Panc1 (cell line): ENCODE data around the gene BCAS3. TPM values are rescaled to one million over a fixed set of nuclear protein-coding genes. Genes with fewer than 3 reads are reported as not detected.

Source experiments
- ATAC-seq: fragments of 200-7000 bp; cut with Tn5 transposase; 2 replicates; pipeline ENCODE4 v1.9.1; 2020; ENCODE audit warnings: mild to moderate bottlenecking, moderate library complexity
- BruUV-seq: library from RNA; stranded (reverse); fragments of 400-500 nt; replicated peaks from 2 replicates; lab custom pipeline; 2021; lab: Mats Ljungman, UMichigan
- CTCF ChIA-PET: fragments of 300-600 bp; sonication (Branson Sonifier 250); formaldehyde crosslinking; loops from one replicate; lab custom pipeline; 2022; ENCODE audit warnings: antibody characterized with exemption; lab: Charles Lee
- POLR2A ChIA-PET: fragments of 300-600 bp; sonication (Branson Sonifier 250); formaldehyde crosslinking; loops from one replicate; lab custom pipeline; 2022; ENCODE audit warnings: antibody characterized with exemption; lab: Charles Lee
- DNase-seq: peaks from one replicate; pipeline ENCODE4 v3.0.0-alpha.2; 2010; ENCODE audit warnings: low read depth, low spot score
- H3K27ac ChIP-seq: 2 replicates; pipeline ENCODE4 v1.5.1; 2011; ENCODE audit warnings: mild to moderate bottlenecking, low read length, inconsistent platforms
- H3K27me3 ChIP-seq: fragments of 200-500 bp; sonication (Bioruptor generic); 2 replicates; pipeline ENCODE4 v1.6.0; 2014; ENCODE audit warnings: low read length, inconsistent platforms; ENCODE audit not compliant: control insufficient read depth, insufficient read depth
- H3K36me3 ChIP-seq: fragments of 200-500 bp; sonication (Bioruptor generic); 2 replicates; pipeline ENCODE4 v1.5.1; 2014; ENCODE audit warnings: inconsistent platforms, mild to moderate bottlenecking, low read length, moderate library complexity; ENCODE audit not compliant: control insufficient read depth, insufficient read depth
- H3K4me1 ChIP-seq: 2 replicates; pipeline ENCODE4 v1.5.1; 2011; ENCODE audit warnings: inconsistent platforms, mild to moderate bottlenecking, low read length, moderate library complexity; ENCODE audit not compliant: control insufficient read depth, insufficient read depth
- H3K4me3 ChIP-seq, 2 experiments: 2 replicates each; pipeline ENCODE4 v1.5.1; 2011 to 2012; ENCODE audit warnings: low read depth in 2 of 2, low read length in 2 of 2, mild to moderate bottlenecking in 2 of 2, inconsistent platforms in 1 of 2, moderate library complexity in 1 of 2
- H3K9me3 ChIP-seq: fragments of 200-500 bp; sonication (Bioruptor generic); 2 replicates; pipeline ENCODE4 v1.5.1; 2014; ENCODE audit warnings: low read depth, mild to moderate bottlenecking, inconsistent platforms, low read length, moderate library complexity; ENCODE audit not compliant: control insufficient read depth, insufficient read depth
- CTCF ChIP-seq: fragments of 450-650 bp; IDR thresholded peaks from 2 replicates; pipeline ENCODE4 v1.5.1; 2017; ENCODE audit warnings: mild to moderate bottlenecking
- POLR2AphosphoS5 ChIP-seq: IDR thresholded peaks from 2 replicates; pipeline ENCODE4 v1.6.1; 2012; ENCODE audit warnings: mild to moderate bottlenecking, low read depth, low read length, moderate library complexity
- REST ChIP-seq, 2 experiments: IDR thresholded peaks; 2 replicates each; pipeline ENCODE4 v1.6.1; 2011 to 2012; ENCODE audit warnings: low read depth in 2 of 2, control low read depth in 1 of 2, low read length in 1 of 2, mild to moderate bottlenecking in 1 of 2, moderate library complexity in 1 of 2; ENCODE audit not compliant: insufficient read depth in 1 of 2
- SIN3A ChIP-seq: IDR thresholded peaks from 2 replicates; pipeline ENCODE4 v1.6.1; 2012; ENCODE audit warnings: low read depth, mild to moderate bottlenecking, low read length, moderate library complexity, borderline replicate concordance; ENCODE audit not compliant: insufficient read depth
- TCF7L2 ChIP-seq: IDR thresholded peaks from 2 replicates; pipeline ENCODE4 v1.6.1; 2011; ENCODE audit warnings: mild to moderate bottlenecking, low read depth, low read length, inconsistent platforms
- in situ Hi-C: cut with HindIII; loops from 2 replicates; pipeline ENCODE4 v1.10.0; 2016; ENCODE audit warnings: low sequenced_read_pairs, low pct_unique_long_range_greater_than_20kb
- intact Hi-C: fragments of 100-400 bp; cut with micrococcal nuclease; formaldehyde crosslinking; loops from one replicate; pipeline ENCODE4 v1.10.0; 2022; ENCODE audit not compliant: unreplicated experiment
- total RNA-seq: library from RNA; stranded (reverse); gene quantifications from one replicate; pipeline ENCODE4 v1.2.1, GENCODE V29; 2021; ENCODE audit not compliant: unreplicated experiment

The BCAS3 gene
- total RNA-seq, 1 experiment from 2014 or later, result 9.3 TPM

- in situ Hi-C loops, result no loop called here
- POLR2A ChIA-PET, result no interaction called here
- CTCF ChIA-PET, result no interaction called here
These were observed 587.7 kb downstream of the BCAS3 start for GRCh38 chr17:61265397-61265796.

GRCh38 chr17:61267847-61268246 is 590.2 kb downstream of the BCAS3 start:
- in situ Hi-C loops, result no loop called here
- H3K36me3 ChIP-seq, result no peaks in the 10 kb centered on the region
- no peak for DNase-seq
- intact Hi-C loops, result no loop called here
- peak overlapping the region; percentile 2; the same call in 1 of the 2 replicates for H3K27ac ChIP-seq
- H3K4me1 ChIP-seq, result peaks cover 4% of the 10 kb centered on the region; the same call in 1 of the 2 replicates
- CTCF ChIA-PET, result no interaction called here
- H3K9me3 ChIP-seq, result no peaks in the 10 kb centered on the region
- H3K27me3 ChIP-seq, result no peaks in the 10 kb centered on the region
- no peak for ATAC-seq
- POLR2A ChIA-PET, result no interaction called here
- no peak overlapping the region for H3K4me3 ChIP-seq
- BruUV-seq, result no TSS peak
- no peak for TF ChIP-seq POLR2AphosphoS5
- TF ChIP-seq SIN3A, result no peak
- TF ChIP-seq REST (IDR thresholded peaks at IDR 0.05; ENCODE audit: insufficient read depth in 1 of 2, low read depth in 2 of 2, low read length in 1 of 2), result no peak
- no peak for TF ChIP-seq TCF7L2
- no peak for TF ChIP-seq CTCF

More at GRCh38 chr17:61265397-61265796, 587.7 kb downstream of the BCAS3 start:
- Histone ChIP-seq H3K36me3 (no peaks in the 10 kb centered on the region), H3K27ac (no peak overlapping the region), H3K27me3 (no peaks in the 10 kb centered on the region), H3K4me3 (no peak overlapping the region), H3K4me1 (peaks cover 4% of the 10 kb centered on the region; the same call in 1 of the 2 replicates), H3K9me3 (no peaks in the 10 kb centered on the region)
- DNase-seq (no peak), ATAC-seq (no peak)
- no TSS peak for BruUV-seq
- intact Hi-C loops, result no loop called here
- TF ChIP-seq SIN3A, result no peak
- no peak for TF ChIP-seq REST (IDR thresholded peaks at IDR 0.05; ENCODE audit: insufficient read depth in 1 of 2, low read depth in 2 of 2, low read length in 1 of 2)
- TF ChIP-seq CTCF, result no peak
- TF ChIP-seq POLR2AphosphoS5, result no peak
- TF ChIP-seq TCF7L2, result no peak
